Smooth muscle cell (in vitro differentiated cells): Measurements from ENCODE around the gene LILRB3. TPM values are rescaled to one million over a fixed set of nuclear protein-coding genes. Genes with fewer than 3 reads are reported as not detected.
"Not testable (repeated sequence)": the region's sequence is repeated elsewhere in the genome, so short reads cannot be mapped to it uniquely, and the experiment has no call there.

ENCODE experiments used
- DNase-seq: peaks from one replicate; lab custom pipeline; 2025; ENCODE audit not compliant: unreplicated experiment; lab: John Stamatoyannopoulos, UW
- H2AFZ ChIP-seq: fragments of 200-600 bp; sonication (generic); 2 replicates; pipeline ENCODE4 v1.6.0; 2016; ENCODE audit warnings: antibody characterized with exemption, low read depth, mild to moderate bottlenecking
- H3F3A ChIP-seq: fragments of 200-600 bp; sonication (generic); 2 replicates; pipeline ENCODE4 v1.6.0; 2017; ENCODE audit warnings: antibody characterized with exemption, low read depth
- H3K27ac ChIP-seq: fragments of 200-600 bp; sonication (generic); 2 replicates; pipeline ENCODE4 v1.5.1; 2016; ENCODE audit warnings: low read depth, mild to moderate bottlenecking
- H3K27me3 ChIP-seq: fragments of 200-600 bp; sonication (generic); 2 replicates; pipeline ENCODE4 v1.6.1; 2016; ENCODE audit warnings: low read depth, mild to moderate bottlenecking
- H3K36me3 ChIP-seq: fragments of 200-600 bp; sonication (generic); 2 replicates; pipeline ENCODE4 v1.5.1; 2016; ENCODE audit warnings: low read depth
- H3K4me1 ChIP-seq: fragments of 200-600 bp; sonication (generic); 2 replicates; pipeline ENCODE4 v1.5.1; 2016; ENCODE audit warnings: low read depth
- H3K4me2 ChIP-seq: fragments of 200-600 bp; sonication (generic); 2 replicates; pipeline ENCODE4 v1.6.0; 2016; ENCODE audit warnings: mild to moderate bottlenecking
- H3K4me3 ChIP-seq: fragments of 200-600 bp; sonication (generic); 2 replicates; pipeline ENCODE4 v1.5.1; 2016; ENCODE audit warnings: mild to moderate bottlenecking
- H3K79me2 ChIP-seq: fragments of 200-600 bp; sonication (generic); 2 replicates; pipeline ENCODE4 v1.6.0; 2016; ENCODE audit warnings: low read depth, mild to moderate bottlenecking
- H3K9ac ChIP-seq: fragments of 200-600 bp; sonication (generic); 2 replicates; pipeline ENCODE4 v1.6.0; 2016; ENCODE audit warnings: low read depth
- H3K9me3 ChIP-seq: fragments of 200-600 bp; sonication (generic); replicated peaks from 2 replicates; pipeline ENCODE4 v1.5.1; 2016; ENCODE audit warnings: low read depth
- H4K20me1 ChIP-seq: fragments of 200-600 bp; sonication (generic); 2 replicates; pipeline ENCODE4 v1.6.0; 2016; ENCODE audit warnings: low read depth
- CTCF ChIP-seq: fragments of 200-600 bp; sonication (generic); IDR thresholded peaks from 2 replicates; pipeline ENCODE4 v1.5.1; 2017; ENCODE audit warnings: borderline replicate concordance, mild to moderate bottlenecking, antibody characterized with exemption; ENCODE audit not compliant: insufficient read depth, poor library complexity, severe bottlenecking
- WGBS: methylation state at CpG from one replicate; pipeline ENCODE4 v1.1.7; 2016; ENCODE audit warnings: low lambda C conversion rate; 5-methylcytosine and 5-hydroxymethylcytosine counted together
- polyA plus RNA-seq: library from polyadenylated mRNA; unstranded; fragments of >200 nt; fragmentation: Nextera tagmentation; extraction: Ambion mirVana; gene quantifications from 2 replicates; pipeline ENCODE4 v1.2.1, GENCODE V29; 2016
- total RNA-seq: library from RNA; depleted of rRNA; stranded (reverse); fragments of >200 nt; gene quantifications from 2 replicates; pipeline ENCODE4 v1.2.3, GENCODE V29; 2014

Gene LILRB3
- total and polyA plus RNA-seq, 2 experiments from 2014 or later: 0.06 TPM; not detected in 1

GRCh38 chr19:54247106-54247930 is 24.5 kb upstream of the LILRB3 start:
- H3K27ac ChIP-seq: no peak overlapping the region
- no peaks in the 10 kb centered on the region for H3K79me2 ChIP-seq
- H3K27me3 ChIP-seq: peaks cover 12% of the 10 kb centered on the region
- no peaks in the 10 kb centered on the region for H4K20me1 ChIP-seq
- H3K36me3 ChIP-seq: no peaks in the 10 kb centered on the region
- no peak overlapping the region for H3K4me3 ChIP-seq
- TF ChIP-seq CTCF: no peak
- no peak overlapping the region for H2AFZ ChIP-seq
- H3K9ac ChIP-seq: no peak overlapping the region
- H3K9me3 ChIP-seq: no peaks in the 10 kb centered on the region
- no peaks in the 10 kb centered on the region for H3K4me1 ChIP-seq
- DNase-seq: no peak
- WGBS: 93% methylated on average over 20 of the region's 20 CpGs
- H3F3A ChIP-seq: no peaks in the 10 kb centered on the region
- no peak overlapping the region for H3K4me2 ChIP-seq

GRCh38 chr19:54245936-54246335 is 23.1 kb upstream of the LILRB3 start:
- Histone ChIP-seq H3K27ac (no peak overlapping the region), H3K4me2 (no peak overlapping the region), H3K9me3 (no peaks in the 10 kb centered on the region), H3K36me3 (no peaks in the 10 kb centered on the region), H4K20me1 (no peaks in the 10 kb centered on the region), H3F3A (no peaks in the 10 kb centered on the region), H2AFZ (no peak overlapping the region), H3K79me2 (no peaks in the 10 kb centered on the region), H3K4me1 (no peaks in the 10 kb centered on the region), H3K9ac (no peak overlapping the region), H3K4me3 (no peak overlapping the region), H3K27me3 (peaks cover 12% of the 10 kb centered on the region)
- 91% methylated on average over 3 of the region's 3 CpGs for WGBS
- DNase-seq: no peak
- TF ChIP-seq CTCF: no peak

- not testable (repeated sequence) for H3K9ac ChIP-seq, H3F3A ChIP-seq, H3K27me3 ChIP-seq, H3K4me2 ChIP-seq, DNase-seq, H3K4me1 ChIP-seq, H3K79me2 ChIP-seq, H4K20me1 ChIP-seq, H3K36me3 ChIP-seq, H3K4me3 ChIP-seq, H3K27ac ChIP-seq, H3K9me3 ChIP-seq, H2AFZ ChIP-seq
- WGBS: 82% methylated on average over 7 of the region's 8 CpGs
Measured at GRCh38 chr19:54243809-54244208, 21.0 kb upstream of the LILRB3 start.

- H3K9ac ChIP-seq, H2AFZ ChIP-seq, H3K27me3 ChIP-seq, H3F3A ChIP-seq, H3K9me3 ChIP-seq, H3K4me1 ChIP-seq, H3K4me2 ChIP-seq, H3K27ac ChIP-seq, DNase-seq, H3K36me3 ChIP-seq, H3K79me2 ChIP-seq, H3K4me3 ChIP-seq, H4K20me1 ChIP-seq: not testable (repeated sequence)
- 92% methylated on average over 6 of the region's 6 CpGs for WGBS
Measured at GRCh38 chr19:54242646-54243045, 19.8 kb upstream of the LILRB3 start, which contains the start of gene LILRA6. LILRA6 (minus strand) TSS chr19:54242790.

- not testable (repeated sequence) for H3F3A ChIP-seq, H4K20me1 ChIP-seq, H3K4me2 ChIP-seq, DNase-seq, H3K36me3 ChIP-seq, H3K9ac ChIP-seq, H3K9me3 ChIP-seq, H2AFZ ChIP-seq, H3K4me3 ChIP-seq, H3K79me2 ChIP-seq, H3K27me3 ChIP-seq, H3K27ac ChIP-seq, H3K4me1 ChIP-seq
- 73% methylated on average over 4 of the region's 4 CpGs for WGBS
Measured at GRCh38 chr19:54242234-54242633, 19.4 kb upstream of the LILRB3 start.

GRCh38 chr19:54240372-54241336 is 17.8 kb upstream of the LILRB3 start:
- not testable (repeated sequence) for H2AFZ ChIP-seq, H3K4me1 ChIP-seq, H3K9ac ChIP-seq, H3K79me2 ChIP-seq, H3K4me2 ChIP-seq, H3K4me3 ChIP-seq, DNase-seq, H3F3A ChIP-seq, H3K36me3 ChIP-seq, H4K20me1 ChIP-seq, H3K27ac ChIP-seq, H3K9me3 ChIP-seq
- 87% methylated on average over 15 of the region's 22 CpGs for WGBS
- peaks cover 19% of the 10 kb centered on the region for H3K27me3 ChIP-seq
